H9 (cell line): Measurements from ENCODE around the gene GAL3ST1. TPM values are rescaled to one million over a fixed set of nuclear protein-coding genes. Genes with fewer than 3 reads are reported as not detected.

Source experiments
- DNase-seq: peaks from one replicate; pipeline ENCODE4 v3.0.0-alpha.2; 2017
- H2AFZ ChIP-seq: one replicate; pipeline ENCODE4 v1.6.1; 2013; ENCODE audit warnings: mild to moderate bottlenecking, low read length, control low read depth, moderate library complexity
- H2AK5ac ChIP-seq: 2 replicates; pipeline ENCODE4 v1.6.1; 2013; ENCODE audit warnings: low read length, control low read depth, mixed read lengths; ENCODE audit not compliant: insufficient read length
- H2BK120ac ChIP-seq: one replicate; pipeline ENCODE4 v1.6.1; 2013; ENCODE audit warnings: low read depth, mild to moderate bottlenecking, low read length, control low read depth, inconsistent platforms; ENCODE audit not compliant: poor library complexity, severe bottlenecking
- H2BK12ac ChIP-seq: 2 replicates; pipeline ENCODE4 v1.6.1; 2013; ENCODE audit warnings: low read length, control low read depth, mixed read lengths, low read depth; ENCODE audit not compliant: insufficient read length
- H2BK15ac ChIP-seq: 2 replicates; pipeline ENCODE4 v1.6.1; 2013; ENCODE audit warnings: low read depth, low read length, control low read depth
- H2BK20ac ChIP-seq: one replicate; pipeline ENCODE4 v1.6.1; 2013; ENCODE audit warnings: low read depth, mild to moderate bottlenecking, low read length, control low read depth, inconsistent platforms; ENCODE audit not compliant: poor library complexity, severe bottlenecking
- H2BK5ac ChIP-seq: 2 replicates; pipeline ENCODE4 v1.6.1; 2013; ENCODE audit warnings: low read length, control low read depth, mixed read lengths; ENCODE audit not compliant: insufficient read length
- H3K14ac ChIP-seq: 2 replicates; pipeline ENCODE4 v1.6.1; 2013; ENCODE audit warnings: low read length, control low read depth; ENCODE audit not compliant: insufficient read depth
- H3K18ac ChIP-seq: 2 replicates; pipeline ENCODE4 v1.6.1; 2013; ENCODE audit warnings: low read depth, mild to moderate bottlenecking, mixed read lengths, low read length, control low read depth; ENCODE audit not compliant: insufficient read length
- H3K23ac ChIP-seq: 2 replicates; pipeline ENCODE4 v1.6.1; 2013; ENCODE audit warnings: low read length, control low read depth, mixed read lengths, low read depth; ENCODE audit not compliant: insufficient read length
- H3K23me2 ChIP-seq: 2 replicates; pipeline ENCODE4 v1.6.1; 2013; ENCODE audit warnings: low read depth, mild to moderate bottlenecking, mixed read lengths, low read length, control low read depth; ENCODE audit not compliant: insufficient read length, poor library complexity, severe bottlenecking
- H3K27ac ChIP-seq: 2 replicates; pipeline ENCODE4 v1.5.1; 2013; ENCODE audit warnings: low read length, control low read depth, mixed read lengths, low read depth; ENCODE audit not compliant: insufficient read length
- H3K27me3 ChIP-seq: 2 replicates; pipeline ENCODE4 v1.6.1; 2013; ENCODE audit warnings: low read length, control low read depth, inconsistent platforms; ENCODE audit not compliant: insufficient read depth
- H3K4ac ChIP-seq: 2 replicates; pipeline ENCODE4 v1.6.1; 2013; ENCODE audit warnings: low read depth, mild to moderate bottlenecking, control low read depth, inconsistent platforms, low read length, moderate library complexity
- H3K4me1 ChIP-seq: 2 replicates; pipeline ENCODE4 v1.6.1; 2013; ENCODE audit warnings: low read length, control low read depth, inconsistent platforms; ENCODE audit not compliant: insufficient read depth
- H3K4me2 ChIP-seq: 2 replicates; pipeline ENCODE4 v1.6.1; 2013; ENCODE audit warnings: low read length, control low read depth, mixed read lengths; ENCODE audit not compliant: insufficient read length, insufficient read depth
- H3K56ac ChIP-seq: 2 replicates; pipeline ENCODE4 v1.6.1; 2013; ENCODE audit warnings: low read depth, mild to moderate bottlenecking, mixed read lengths, low read length, control low read depth; ENCODE audit not compliant: insufficient read length
- H3K79me1 ChIP-seq: 2 replicates; pipeline ENCODE4 v1.6.1; 2013; ENCODE audit warnings: low read depth, mild to moderate bottlenecking, moderate library complexity, low read length, control low read depth, inconsistent platforms; ENCODE audit not compliant: insufficient read depth, poor library complexity, severe bottlenecking
- H3K79me2 ChIP-seq: 2 replicates; pipeline ENCODE4 v1.6.1; 2013; ENCODE audit warnings: low read length, control low read depth, inconsistent platforms; ENCODE audit not compliant: insufficient read depth
- H3K9ac ChIP-seq: 2 replicates; pipeline ENCODE4 v1.6.1; 2013; ENCODE audit warnings: low read length, control low read depth, mixed read lengths; ENCODE audit not compliant: insufficient read length; ENCODE audit errors: extremely low read depth
- H3K9me3 ChIP-seq: one replicate; pipeline ENCODE4 v1.6.1; 2013; ENCODE audit warnings: low read depth, low read length, inconsistent platforms; ENCODE audit not compliant: control insufficient read depth
- H3T11ph ChIP-seq: one replicate; pipeline ENCODE4 v1.6.1; 2013; ENCODE audit warnings: mild to moderate bottlenecking, low read length, control low read depth, inconsistent platforms
- H4K20me1 ChIP-seq: one replicate; pipeline ENCODE4 v1.6.1; 2013; ENCODE audit not compliant: control insufficient read depth, insufficient read length, insufficient read depth
- H4K5ac ChIP-seq: 2 replicates; pipeline ENCODE4 v1.6.1; 2013; ENCODE audit warnings: low read depth, mild to moderate bottlenecking, mixed read lengths, low read length, control low read depth; ENCODE audit not compliant: insufficient read length
- H4K8ac ChIP-seq: replicated peaks from 2 replicates; pipeline ENCODE4 v1.6.1; 2013; ENCODE audit warnings: low read length, control low read depth, mixed read lengths, low read depth; ENCODE audit not compliant: insufficient read length
- H4K91ac ChIP-seq: 2 replicates; pipeline ENCODE4 v1.6.1; 2013; ENCODE audit warnings: low read depth, mild to moderate bottlenecking, moderate library complexity, mixed read lengths, low read length, control low read depth; ENCODE audit not compliant: insufficient read length
- H3K27ac Mint-ChIP-seq, 3 experiments: 2 replicates in 2 of 3; 3 replicates in 1 of 3; pipeline ENCODE4 v1.8.0; 2020 to 2021; ENCODE audit warnings: mixed read lengths in 3 of 3, mild to moderate bottlenecking in 1 of 3, moderate library complexity in 1 of 3
- H3K27me3 Mint-ChIP-seq: 2 replicates; pipeline ENCODE4 v1.8.0; 2021; ENCODE audit warnings: low read depth, mild to moderate bottlenecking, moderate library complexity, mixed read lengths
- H3K36me3 Mint-ChIP-seq, 3 experiments: 2 replicates in 2 of 3; 3 replicates in 1 of 3; pipeline ENCODE4 v1.8.0; 2020 to 2021; ENCODE audit warnings: low read depth in 3 of 3, mixed read lengths in 3 of 3; ENCODE audit not compliant: insufficient read depth in 1 of 3
- H3K4me1 Mint-ChIP-seq, 2 experiments: 2 replicates each; pipeline ENCODE4 v1.8.0; 2020; ENCODE audit warnings: mixed read lengths in 2 of 2
- H3K4me3 Mint-ChIP-seq, 2 experiments: 2 replicates in 1 of 2; 3 replicates in 1 of 2; pipeline ENCODE4 v1.8.0; 2020 to 2021; ENCODE audit warnings: mild to moderate bottlenecking in 2 of 2, mixed read lengths in 2 of 2, moderate library complexity in 1 of 2
- H3K9me3 Mint-ChIP-seq, 2 experiments: 2 replicates in 1 of 2; 3 replicates in 1 of 2; pipeline ENCODE4 v1.8.0; 2020; ENCODE audit warnings: mild to moderate bottlenecking in 2 of 2, mixed read lengths in 2 of 2, moderate library complexity in 1 of 2
- CTCF ChIP-seq: fragments of 200-600 bp; sonication (generic); conservative IDR thresholded peaks from 3 replicates; pipeline ENCODE4 v1.8.0; 2021; ENCODE audit warnings: antibody characterized with exemption, mild to moderate bottlenecking
- WGBS: extraction: QIAGEN DNeasy Blood & Tissue Kit; methylation state at CpG from one replicate; pipeline ENCODE4 v1.1.7; 2013; ENCODE audit warnings: missing lambda C conversion rate, low lambda C conversion rate, mixed read lengths; ENCODE audit not compliant: insufficient read length; ENCODE audit errors: extremely low coverage; 5-methylcytosine and 5-hydroxymethylcytosine counted together
- total RNA-seq: library from RNA; stranded (reverse); gene quantifications from 2 replicates; pipeline ENCODE4 v1.2.1, GENCODE V29; 2021

Gene GAL3ST1
- total RNA-seq, 1 experiment from 2014 or later, result 5.1 TPM

DNA sequence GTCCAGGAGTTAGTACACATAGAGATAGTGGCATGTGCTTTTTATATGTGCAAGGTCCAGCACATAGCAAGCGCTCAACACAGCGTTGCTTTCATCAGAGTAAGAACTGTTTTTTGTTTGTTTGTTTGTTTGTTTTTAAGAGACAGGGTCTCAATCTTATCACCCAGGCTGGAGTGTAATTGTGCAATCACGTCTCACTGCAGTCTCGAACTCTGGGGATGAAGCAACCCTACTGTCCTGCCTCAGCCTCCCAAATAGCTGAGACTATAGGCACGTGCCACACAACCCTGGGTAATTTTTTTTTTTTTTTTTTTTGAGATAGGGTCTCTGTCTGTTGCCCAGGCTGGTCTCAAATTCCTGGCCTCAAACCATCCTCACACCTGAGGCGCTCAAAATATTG, 43.4 kb upstream of the GAL3ST1 start:
- no peaks in the 10 kb centered on the region for H3K23me2 ChIP-seq
- peaks cover 43 to 80% (median 79%) of the 10 kb centered on the region in 3 experiments for H3K36me3 Mint-ChIP-seq

More for the DNA sequence above, 43.4 kb upstream of the GAL3ST1 start:
- Histone ChIP-seq H3K18ac (no peak overlapping the region), H2BK15ac (no peak overlapping the region), H3K79me2 (no peaks in the 10 kb centered on the region), H3K56ac (no peak overlapping the region), H3K14ac (no peak overlapping the region), H3K4ac (no peak overlapping the region), H3K9me3 (no peaks in the 10 kb centered on the region), H4K8ac (no peak overlapping the region), H3K27me3 (no peaks in the 10 kb centered on the region), H4K5ac (no peak overlapping the region), H3K9ac (no peak overlapping the region), H3K4me1 (no peaks in the 10 kb centered on the region), H2AK5ac (no peak overlapping the region), H3K23ac (no peak overlapping the region), H3K27ac (no peak overlapping the region), H2BK120ac (no peak overlapping the region), H3K4me2 (no peak overlapping the region), H2BK5ac (no peak overlapping the region), H2BK20ac (no peak overlapping the region), H2AFZ (no peak overlapping the region), H3K79me1 (no peaks in the 10 kb centered on the region), H4K20me1 (no peaks in the 10 kb centered on the region), H2BK12ac (no peak overlapping the region), H3T11ph (no peak overlapping the region), H4K91ac (no peak overlapping the region)
- H3K9me3 Mint-ChIP-seq, result no peaks in the 10 kb centered on the region
- no CpG with 5 or more reads among the region's 6 CpGs for WGBS
- TF ChIP-seq CTCF, result no peak
- H3K4me3 Mint-ChIP-seq, result no peak overlapping the region
- no peaks in the 10 kb centered on the region for H3K4me1 Mint-ChIP-seq
- no peak overlapping the region for H3K27ac Mint-ChIP-seq
- H3K27me3 Mint-ChIP-seq, result no peaks in the 10 kb centered on the region
- DNase-seq, result no peak
